Measurements from ENCODE around the gene OLFM1. TPM values are rescaled to one million over a fixed set of nuclear protein-coding genes. Genes with fewer than 3 reads are reported as not detected.
"Not testable (repeated sequence)": the region's sequence is repeated elsewhere in the genome, so short reads cannot be mapped to it uniquely, and the experiment has no call there.

Gene OLFM1
- total RNA-seq, 1 experiment from 2014 or later: 3.5 TPM

DNA sequence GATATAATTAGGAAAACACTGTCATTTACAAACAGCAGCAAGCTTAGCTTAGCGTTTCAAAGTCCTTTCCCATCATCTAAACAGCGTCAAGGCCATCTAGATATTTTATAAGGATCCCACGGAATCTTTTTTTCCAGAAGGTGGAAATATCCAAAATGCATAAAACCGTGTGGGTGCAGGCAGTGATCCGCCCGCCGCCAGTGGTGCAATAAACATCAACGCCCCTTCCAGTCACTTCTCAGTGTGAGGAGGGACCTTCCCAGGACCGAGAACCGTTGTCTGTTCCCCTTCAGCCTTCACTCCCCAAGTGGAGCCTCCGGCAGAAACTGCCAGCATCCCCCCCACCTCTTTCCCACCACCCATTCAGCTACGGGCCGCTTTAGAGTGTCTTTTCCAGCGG, 22.9 kb downstream of the OLFM1 start:
- no peaks in the 10 kb centered on the region for H3K36me3 ChIP-seq (ENCODE audit: control insufficient read depth in 1 of 2, insufficient read depth in 2 of 2, low read length in 2 of 2)
- H3K4me2 ChIP-seq (ENCODE audit: low read length): no peak overlapping the region
- RAD21 ChIA-PET (ENCODE audit: low non-redundant PET in 1 of 2, low total read pairs in 2 of 2, uncharacterized antibody in 2 of 2, unreplicated experiment in 2 of 2): no interaction called here
- no peaks in the 10 kb centered on the region for H3K4me1 ChIP-seq (ENCODE audit: control insufficient read depth in 1 of 2, insufficient read depth in 2 of 2, low read length in 2 of 2)
- H3K9me2 ChIP-seq (ENCODE audit: insufficient read depth): no peaks in the 10 kb centered on the region
- DNase-seq (ENCODE audit: low read depth, low spot score) (no peak), ATAC-seq (no peak)
- no TSS peak for BruUV-seq (replicated peaks)
- H3K79me2 ChIP-seq (ENCODE audit: insufficient read depth, low read length): no peaks in the 10 kb centered on the region
- no peak overlapping the region for H3K27ac ChIP-seq (ENCODE audit: low read depth, low read length)
- H3K9me3 ChIP-seq (ENCODE audit: control insufficient read depth in 1 of 2, insufficient read depth in 1 of 2, low read depth in 1 of 2, low read length in 2 of 2): no peaks in the 10 kb centered on the region
- intact Hi-C loops (cut with micrococcal nuclease): no loop called here
- POLR2A ChIA-PET: no interaction called here
- H3K9ac ChIP-seq (ENCODE audit: low read length): no peak overlapping the region
- H3K27me3 ChIP-seq (ENCODE audit: insufficient read depth, low read length): no peaks in the 10 kb centered on the region
- TF ChIP-seq EZH2phosphoT487 (IDR thresholded peaks at IDR 0.05; ENCODE audit: borderline replicate concordance): no peak
- TF ChIP-seq RAD21 (IDR thresholded peaks at IDR 0.05; ENCODE audit: low read depth): no peak
- no peak for TF ChIP-seq POLR2AphosphoS5 (IDR thresholded peaks at IDR 0.05; ENCODE audit: low read depth, low read length)
- no peak for TF ChIP-seq TCF7L2 (IDR thresholded peaks at IDR 0.05; ENCODE audit: borderline replicate concordance, extremely low read depth, insufficient read depth, insufficient read length)
- TF ChIP-seq, protein P1, sequence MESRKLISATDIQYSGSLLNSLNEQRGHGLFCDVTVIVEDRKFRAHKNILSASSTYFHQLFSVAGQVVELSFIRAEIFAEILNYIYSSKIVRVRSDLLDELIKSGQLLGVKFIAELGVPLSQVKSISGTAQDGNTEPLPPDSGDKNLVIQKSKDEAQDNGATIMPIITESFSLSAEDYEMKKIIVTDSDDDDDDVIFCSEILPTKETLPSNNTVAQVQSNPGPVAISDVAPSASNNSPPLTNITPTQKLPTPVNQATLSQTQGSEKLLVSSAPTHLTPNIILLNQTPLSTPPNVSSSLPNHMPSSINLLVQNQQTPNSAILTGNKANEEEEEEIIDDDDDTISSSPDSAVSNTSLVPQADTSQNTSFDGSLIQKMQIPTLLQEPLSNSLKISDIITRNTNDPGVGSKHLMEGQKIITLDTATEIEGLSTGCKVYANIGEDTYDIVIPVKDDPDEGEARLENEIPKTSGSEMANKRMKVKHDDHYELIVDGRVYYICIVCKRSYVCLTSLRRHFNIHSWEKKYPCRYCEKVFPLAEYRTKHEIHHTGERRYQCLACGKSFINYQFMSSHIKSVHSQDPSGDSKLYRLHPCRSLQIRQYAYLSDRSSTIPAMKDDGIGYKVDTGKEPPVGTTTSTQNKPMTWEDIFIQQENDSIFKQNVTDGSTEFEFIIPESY (IDR thresholded peaks at IDR 0.05; ENCODE audit: extremely low read depth, insufficient replicate concordance, low read length): no peak
- TF ChIP-seq ZFX (IDR thresholded peaks at IDR 0.05): no peak
- TF ChIP-seq JUND (IDR thresholded peaks at IDR 0.05): no peak
- TF ChIP-seq EGR1 (IDR thresholded peaks at IDR 0.05; ENCODE audit: low read depth): no peak
- no peak for TF ChIP-seq FOSL1 (IDR thresholded peaks at IDR 0.05; ENCODE audit: low read depth)
- TF ChIP-seq YY1 (IDR thresholded peaks at IDR 0.05; ENCODE audit: extremely low read depth, insufficient replicate concordance, low read depth, low read length): no peak
- no peak for TF ChIP-seq CTCF (IDR thresholded peaks at IDR 0.05 in 2 of 3, conservative IDR thresholded peaks at IDR 0.05 in 1 of 3; ENCODE audit: borderline replicate concordance in 1 of 3, insufficient read depth in 1 of 3, low read depth in 2 of 3, low read length in 2 of 3)
- TF ChIP-seq, protein P2, sequence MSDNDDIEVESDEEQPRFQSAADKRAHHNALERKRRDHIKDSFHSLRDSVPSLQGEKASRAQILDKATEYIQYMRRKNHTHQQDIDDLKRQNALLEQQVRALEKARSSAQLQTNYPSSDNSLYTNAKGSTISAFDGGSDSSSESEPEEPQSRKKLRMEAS (IDR thresholded peaks at IDR 0.05): no peak
- no peak for TF ChIP-seq ATF3 (IDR thresholded peaks at IDR 0.05)
- H3K4me3 ChIP-seq (replicated peaks in 1 of 2; ENCODE audit: low read depth in 1 of 2, low read length in 2 of 2): no peak overlapping the region
- H2AFZ ChIP-seq (ENCODE audit: low read depth, low read length, poor library complexity, severe bottlenecking): no peak overlapping the region
- CTCF ChIA-PET: no interaction called here
- H4K20me1 ChIP-seq (ENCODE audit: insufficient read depth): no peaks in the 10 kb centered on the region

DNA sequence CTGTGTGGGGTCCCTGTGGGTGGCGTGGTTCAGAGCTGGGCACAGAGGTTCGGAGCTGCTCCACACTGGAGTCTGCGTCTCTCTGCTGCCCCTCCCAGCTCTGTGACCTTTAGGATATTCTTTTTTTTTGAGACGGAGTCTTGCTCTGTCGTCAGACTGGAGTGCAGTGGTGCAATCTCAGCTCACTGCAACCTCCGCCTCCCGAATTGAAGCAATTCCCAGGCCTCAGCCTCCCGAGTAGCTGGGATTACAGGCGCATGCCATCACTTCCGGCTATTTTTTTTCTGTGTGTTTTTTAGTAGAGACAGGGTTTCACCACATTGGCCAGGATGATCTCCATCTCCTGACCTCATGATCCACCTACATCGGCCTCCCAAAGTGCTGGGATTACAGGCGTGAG, 24.1 kb downstream of the OLFM1 start:
- H3K4me1 ChIP-seq (ENCODE audit: control insufficient read depth in 1 of 2, insufficient read depth in 2 of 2, low read length in 2 of 2); BruUV-seq (replicated peaks); H3K79me2 ChIP-seq (ENCODE audit: insufficient read depth, low read length); H3K27ac ChIP-seq (ENCODE audit: low read depth, low read length); H2AFZ ChIP-seq (ENCODE audit: low read depth, low read length, poor library complexity, severe bottlenecking); POLR2A ChIA-PET; H3K27me3 ChIP-seq (ENCODE audit: insufficient read depth, low read length); H3K4me3 ChIP-seq (replicated peaks in 1 of 2; ENCODE audit: low read depth in 1 of 2, low read length in 2 of 2); H4K20me1 ChIP-seq (ENCODE audit: insufficient read depth); H3K9me2 ChIP-seq (ENCODE audit: insufficient read depth); CTCF ChIA-PET; intact Hi-C loops (cut with micrococcal nuclease); DNase-seq (ENCODE audit: low read depth, low spot score); ATAC-seq; H3K36me3 ChIP-seq (ENCODE audit: control insufficient read depth in 1 of 2, insufficient read depth in 2 of 2, low read length in 2 of 2); RAD21 ChIA-PET (ENCODE audit: low non-redundant PET in 1 of 2, low total read pairs in 2 of 2, uncharacterized antibody in 2 of 2, unreplicated experiment in 2 of 2); H3K4me2 ChIP-seq (ENCODE audit: low read length); H3K9me3 ChIP-seq (ENCODE audit: control insufficient read depth in 1 of 2, insufficient read depth in 1 of 2, low read depth in 1 of 2, low read length in 2 of 2); H3K9ac ChIP-seq (ENCODE audit: low read length): not testable (repeated sequence)
